GM21529 (cell line): ENCODE measurements around the gene FAM174C.

ENCODE experiments used
- ATAC-seq: cut with Tn5 transposase; IDR thresholded peaks from one replicate; pipeline ENCODE4 v1.9.1; 2021; ENCODE audit not compliant: unreplicated experiment

The FAM174C gene

GRCh38 chr19:1271528-1272422 lies 3.6 kb upstream of the FAM174C start:
- ATAC-seq, result no peak

GRCh38 chr19:1272423-1273262 lies 2.7 kb upstream of the FAM174C start:
- ATAC-seq, result no peak

- ATAC-seq, result no peak
These were observed 1.9 kb upstream of the FAM174C start for GRCh38 chr19:1273263-1274041.

- ATAC-seq, result no peak
These were observed 1.1 kb upstream of the FAM174C start for GRCh38 chr19:1274081-1274851.

- no peak for ATAC-seq
These were observed 474 bp upstream of the FAM174C start for GRCh38 chr19:1274852-1275259.

- no peak for ATAC-seq
These were observed 772 bp downstream of the FAM174C start for GRCh38 chr19:1275976-1276627.

- no peak for ATAC-seq
These were observed 1.3 kb downstream of the FAM174C start for GRCh38 chr19:1276628-1277022.

- ATAC-seq, result no peak
These were observed 1.7 kb downstream of the FAM174C start for GRCh38 chr19:1277061-1277460.

GRCh38 chr19:1278074-1278473 lies 2.7 kb downstream of the FAM174C start:
- no peak for ATAC-seq

GRCh38 chr19:1278713-1279660 lies 3.7 kb downstream of the FAM174C start:
- ATAC-seq, result no peak

GRCh38 chr19:1279782-1280341 lies 4.5 kb downstream of the FAM174C start:
- no peak for ATAC-seq

- no peak for ATAC-seq
These were observed 5.6 kb downstream of the FAM174C start for GRCh38 chr19:1280636-1281568.

GRCh38 chr19:1281569-1282287 lies 6.4 kb downstream of the FAM174C start:
- ATAC-seq, result no peak

GRCh38 chr19:1282588-1283206 lies 7.4 kb downstream of the FAM174C start:
- no peak for ATAC-seq

GRCh38 chr19:1283207-1283916 lies 8.0 kb downstream of the FAM174C start:
- ATAC-seq, result no peak

- no peak for ATAC-seq
These were observed 8.6 kb downstream of the FAM174C start for GRCh38 chr19:1283917-1284292.
